Stimulated activated CD4-positive, alpha-beta T cell treated with anti-CD3 and anti-CD28 coated beads, Interleukin-15, amount 100 ng/mL, for 1 hour (primary cell): Measurements from ENCODE around the gene RANBP9.

Source experiments
- DNase-seq, 2 donors: peaks; one replicate each; pipeline ENCODE4 v3.0.0-alpha.2; 2020; ENCODE audit warnings: low read depth in 1 of 2, low spot score in 1 of 2

Gene RANBP9

GRCh38 chr6:13711324-13711732 is 307 bp downstream of the RANBP9 start:
- DNase-seq = no peak

GRCh38 chr6:13710552-13711323 is 897 bp downstream of the RANBP9 start:
- DNase-seq = peak in 1 of 2 donors; percentile 14

GRCh38 chr6:13709689-13710551 is 1.7 kb downstream of the RANBP9 start:
- DNase-seq = no peak

GRCh38 chr6:13708736-13709135 is 2.9 kb downstream of the RANBP9 start:
- no peak for DNase-seq

- no peak for DNase-seq
Measured at GRCh38 chr6:13703496-13703895, 8.1 kb downstream of the RANBP9 start.

GRCh38 chr6:13702809-13703302 is 8.8 kb downstream of the RANBP9 start:
- no peak for DNase-seq

GRCh38 chr6:13700232-13700631 is 11.4 kb downstream of the RANBP9 start:
- DNase-seq = no peak

- DNase-seq = no peak
Measured at GRCh38 chr6:13698715-13699114, 12.9 kb downstream of the RANBP9 start.

- DNase-seq = no peak
Measured at GRCh38 chr6:13697857-13698256, 13.8 kb downstream of the RANBP9 start.

- DNase-seq = no peak
Measured at GRCh38 chr6:13696226-13696625, 15.4 kb downstream of the RANBP9 start.

GRCh38 chr6:13695252-13695651 is 16.4 kb downstream of the RANBP9 start:
- DNase-seq = no peak

- DNase-seq = no peak
Measured at GRCh38 chr6:13694562-13694961, 17.1 kb downstream of the RANBP9 start.

- DNase-seq = no peak
Measured at GRCh38 chr6:13689511-13690256, 22.0 kb downstream of the RANBP9 start.

- DNase-seq = no peak
Measured at GRCh38 chr6:13688692-13689196, 22.9 kb downstream of the RANBP9 start.

- no peak for DNase-seq
Measured at GRCh38 chr6:13687917-13688351, 23.7 kb downstream of the RANBP9 start.

GRCh38 chr6:13684855-13685254 is 26.8 kb downstream of the RANBP9 start:
- no peak for DNase-seq

- DNase-seq = no peak
Measured at GRCh38 chr6:13683038-13683437, 28.6 kb downstream of the RANBP9 start.

- no peak for DNase-seq
Measured at GRCh38 chr6:13682346-13682745, 29.3 kb downstream of the RANBP9 start.

- DNase-seq = no peak
Measured at GRCh38 chr6:13681305-13682061, 30.2 kb downstream of the RANBP9 start.

- DNase-seq = no peak
Measured at GRCh38 chr6:13680448-13680968, 31.1 kb downstream of the RANBP9 start.
